ENCODE data around the gene MERTK. TPM values are rescaled to one million over a fixed set of nuclear protein-coding genes. Genes with fewer than 3 reads are reported as not detected.

The MERTK gene
- total RNA-seq, 1 donor from 2014 or later, result 20.7 TPM

DNA sequence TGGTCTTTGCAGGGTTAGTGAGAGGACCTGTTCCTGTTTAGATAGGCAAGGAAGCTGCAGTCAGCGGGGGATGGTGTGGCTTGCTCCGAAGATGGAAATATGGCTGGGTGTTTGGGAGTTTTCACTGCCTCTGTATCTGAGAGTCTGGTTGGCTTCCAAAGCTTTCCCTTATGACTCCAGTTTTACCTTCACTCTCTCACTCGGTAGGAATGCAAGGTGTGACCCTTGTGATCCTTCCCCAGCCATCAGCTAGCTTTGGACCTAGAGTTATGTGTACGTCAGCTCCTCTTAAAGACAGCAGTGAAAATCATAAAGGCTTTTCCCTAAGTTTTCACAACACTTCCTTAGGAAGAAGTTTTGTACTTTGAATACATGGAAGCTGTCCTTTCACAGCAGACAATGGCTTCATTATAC is 121.2 kb downstream of the MERTK start:
- H3K4me1 ChIP-seq, result no peaks in the 10 kb centered on the region
- no peaks in the 10 kb centered on the region for H3K27me3 ChIP-seq (ENCODE audit: low read depth)

DNA sequence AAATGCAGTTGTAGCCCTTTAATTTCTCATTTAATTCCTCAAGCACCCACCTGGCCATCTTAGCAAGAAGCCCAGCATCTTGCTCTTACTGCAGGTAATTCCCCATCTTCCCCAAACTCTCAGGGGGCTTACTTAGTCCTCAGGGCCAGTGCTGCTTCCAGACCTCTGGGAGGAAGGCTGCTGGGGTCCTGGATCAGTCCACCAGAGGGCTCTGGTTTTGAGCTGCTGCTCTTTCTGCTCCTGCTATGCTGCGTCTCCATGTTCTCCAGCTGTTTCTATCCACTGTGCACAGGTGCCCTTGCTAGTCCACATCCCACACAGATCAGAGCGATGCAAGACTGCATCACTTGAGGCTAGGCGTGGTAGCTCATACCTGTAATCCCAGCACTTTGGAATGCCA is 122.2 kb downstream of the MERTK start:
- ATAC-seq (no peak), DNase-seq (no peak)
- Histone ChIP-seq H3K4me1 (no peaks in the 10 kb centered on the region), H3K27ac (no peak overlapping the region), H3K9me3 (no peaks in the 10 kb centered on the region), H3K36me3 (peaks cover 30% of the 10 kb centered on the region), H3K4me3 (no peak overlapping the region), H3K27me3 (ENCODE audit: low read depth) (no peaks in the 10 kb centered on the region)
- intact Hi-C loops (cut with DNase I), result no loop called here
- TF ChIP-seq, protein P1, sequence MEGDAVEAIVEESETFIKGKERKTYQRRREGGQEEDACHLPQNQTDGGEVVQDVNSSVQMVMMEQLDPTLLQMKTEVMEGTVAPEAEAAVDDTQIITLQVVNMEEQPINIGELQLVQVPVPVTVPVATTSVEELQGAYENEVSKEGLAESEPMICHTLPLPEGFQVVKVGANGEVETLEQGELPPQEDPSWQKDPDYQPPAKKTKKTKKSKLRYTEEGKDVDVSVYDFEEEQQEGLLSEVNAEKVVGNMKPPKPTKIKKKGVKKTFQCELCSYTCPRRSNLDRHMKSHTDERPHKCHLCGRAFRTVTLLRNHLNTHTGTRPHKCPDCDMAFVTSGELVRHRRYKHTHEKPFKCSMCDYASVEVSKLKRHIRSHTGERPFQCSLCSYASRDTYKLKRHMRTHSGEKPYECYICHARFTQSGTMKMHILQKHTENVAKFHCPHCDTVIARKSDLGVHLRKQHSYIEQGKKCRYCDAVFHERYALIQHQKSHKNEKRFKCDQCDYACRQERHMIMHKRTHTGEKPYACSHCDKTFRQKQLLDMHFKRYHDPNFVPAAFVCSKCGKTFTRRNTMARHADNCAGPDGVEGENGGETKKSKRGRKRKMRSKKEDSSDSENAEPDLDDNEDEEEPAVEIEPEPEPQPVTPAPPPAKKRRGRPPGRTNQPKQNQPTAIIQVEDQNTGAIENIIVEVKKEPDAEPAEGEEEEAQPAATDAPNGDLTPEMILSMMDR (IDR thresholded peaks at IDR 0.05), result no peak

More for the DNA sequence above, 121.2 kb downstream of the MERTK start:
- H3K27ac ChIP-seq, result peak overlapping the region; percentile 3
- ATAC-seq, result peak; percentile 71 to 74
- intact Hi-C loops (cut with DNase I), result no loop called here
- DNase-seq, result no peak
- no peaks in the 10 kb centered on the region for H3K9me3 ChIP-seq
- peaks cover 28% of the 10 kb centered on the region for H3K36me3 ChIP-seq
- H3K4me3 ChIP-seq, result no peak overlapping the region
- TF ChIP-seq, protein P1 (IDR thresholded peaks at IDR 0.05), result no peak

DNA sequence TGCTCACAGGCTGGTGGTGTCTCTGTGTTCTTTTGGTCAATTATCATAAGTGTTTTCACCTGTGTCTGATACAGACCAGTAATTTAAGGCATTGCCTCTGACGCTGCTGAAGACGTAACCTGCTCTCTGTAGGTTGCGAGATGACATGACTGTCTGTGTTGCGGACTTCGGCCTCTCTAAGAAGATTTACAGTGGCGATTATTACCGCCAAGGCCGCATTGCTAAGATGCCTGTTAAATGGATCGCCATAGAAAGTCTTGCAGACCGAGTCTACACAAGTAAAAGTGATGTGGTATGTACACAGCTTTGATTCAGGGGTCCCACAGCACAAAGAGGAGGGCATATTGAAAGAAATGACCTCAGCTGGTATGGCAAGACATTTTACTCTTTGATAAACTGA is 122.9 kb downstream of the MERTK start:
- ATAC-seq (no peak), DNase-seq (no peak)
- H3K4me1 ChIP-seq, result no peaks in the 10 kb centered on the region
- H3K36me3 ChIP-seq, result peaks cover 33% of the 10 kb centered on the region
- TF ChIP-seq, protein P1 (IDR thresholded peaks at IDR 0.05), result no peak
- no peak overlapping the region for H3K4me3 ChIP-seq
- no peaks in the 10 kb centered on the region for H3K27me3 ChIP-seq (ENCODE audit: low read depth)
- intact Hi-C loops (cut with DNase I), result no loop called here
- no peak overlapping the region for H3K27ac ChIP-seq
- no peaks in the 10 kb centered on the region for H3K9me3 ChIP-seq

DNA sequence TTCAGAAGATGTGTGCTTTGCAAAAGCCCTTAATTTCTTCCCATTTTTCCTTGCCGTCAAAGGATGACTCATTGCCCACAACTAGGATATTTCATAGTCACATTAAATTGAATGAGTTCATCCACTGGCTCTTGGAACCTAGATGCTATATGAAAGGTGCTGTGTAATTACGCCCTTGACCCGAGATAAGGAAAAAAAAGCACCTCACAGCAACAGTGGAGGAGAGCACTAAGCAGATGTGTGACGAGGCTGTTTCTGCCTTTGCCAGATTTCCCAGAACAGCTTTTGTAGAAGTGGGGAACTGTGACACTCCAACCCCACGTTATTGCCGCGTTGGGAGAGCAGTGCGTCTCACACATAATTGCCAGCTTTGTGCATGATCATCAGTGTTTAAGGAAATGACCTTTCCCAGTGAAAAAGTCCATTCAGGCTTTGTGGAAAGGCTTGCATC is 123.4 kb downstream of the MERTK start:
- no peak for ATAC-seq
- Histone ChIP-seq H3K36me3 (peaks cover 33% of the 10 kb centered on the region), H3K9me3 (no peaks in the 10 kb centered on the region), H3K27ac (no peak overlapping the region), H3K4me1 (no peaks in the 10 kb centered on the region), H3K4me3 (no peak overlapping the region), H3K27me3 (ENCODE audit: low read depth) (no peaks in the 10 kb centered on the region)
- no peak for DNase-seq
- intact Hi-C loops (cut with DNase I), result no loop called here
- TF ChIP-seq, protein P1 (IDR thresholded peaks at IDR 0.05), result no peak

DNA sequence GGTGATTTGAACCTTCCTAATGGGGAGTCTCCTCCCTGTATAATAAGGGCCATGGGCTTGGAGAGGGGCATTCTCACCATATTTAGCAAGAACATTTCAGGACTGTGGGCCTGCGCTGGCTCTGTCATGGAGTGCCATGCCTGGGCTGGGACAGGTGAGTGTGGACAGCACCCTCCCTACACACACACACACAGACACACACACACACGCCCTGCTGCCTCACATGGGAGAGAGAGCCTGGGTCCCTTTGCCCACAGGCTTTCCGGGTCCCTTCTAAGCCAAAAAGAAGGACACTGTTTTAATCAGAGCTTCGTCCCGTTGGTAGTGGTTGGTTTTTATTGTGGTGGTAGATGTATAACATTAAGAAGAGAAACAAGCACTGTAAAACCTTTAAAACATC is 125.3 kb downstream of the MERTK start:
- DNase-seq, result no peak
- TF ChIP-seq, protein P1 (IDR thresholded peaks at IDR 0.05), result no peak
- Histone ChIP-seq H3K9me3 (no peaks in the 10 kb centered on the region), H3K4me3 (no peak overlapping the region), H3K27me3 (ENCODE audit: low read depth) (no peaks in the 10 kb centered on the region), H3K27ac (no peak overlapping the region), H3K4me1 (no peaks in the 10 kb centered on the region), H3K36me3 (peaks cover 33% of the 10 kb centered on the region)
- intact Hi-C loops (cut with DNase I), result no loop called here
- no peak for ATAC-seq

DNA sequence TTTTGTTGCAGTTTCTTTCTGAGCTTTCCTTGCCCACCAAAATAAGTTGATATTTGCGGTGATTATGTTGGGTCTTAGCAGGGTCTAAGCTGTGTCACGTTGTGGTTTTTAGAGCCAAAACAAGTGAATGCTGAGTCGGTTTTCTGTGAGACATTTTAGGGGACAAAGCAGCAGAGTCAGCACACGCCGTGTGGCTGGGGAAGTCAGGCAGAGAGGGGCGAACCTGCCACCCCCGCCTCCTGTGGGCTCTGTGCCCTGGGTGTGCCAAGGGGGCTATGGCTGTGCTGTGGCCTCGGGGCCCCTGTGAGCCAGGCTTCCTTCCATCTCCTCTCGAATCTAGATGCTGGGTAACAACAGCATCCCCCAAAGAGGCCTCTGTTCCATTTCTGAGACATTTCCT is 125.8 kb downstream of the MERTK start:
- DNase-seq (no peak), ATAC-seq (no peak)
- peaks cover 33% of the 10 kb centered on the region for H3K36me3 ChIP-seq
- H3K4me1 ChIP-seq, result no peaks in the 10 kb centered on the region
- H3K9me3 ChIP-seq, result no peaks in the 10 kb centered on the region
- intact Hi-C loops (cut with DNase I), result no loop called here
- H3K27ac ChIP-seq, result no peak overlapping the region
- no peaks in the 10 kb centered on the region for H3K27me3 ChIP-seq (ENCODE audit: low read depth)
- no peak overlapping the region for H3K4me3 ChIP-seq
- TF ChIP-seq, protein P1 (IDR thresholded peaks at IDR 0.05), result no peak
